ENCODE results near the gene AEBP1. TPM values are rescaled to one million over a fixed set of nuclear protein-coding genes. Genes with fewer than 3 reads are reported as not detected.

Gene AEBP1
- total and polyA plus RNA-seq, 4 donors = 293 to 2,243 (median 977) TPM

- WGBS, 2 donors = 85 to 93% methylated on average over 3 of the region's 3 CpGs
- no peaks in the 10 kb centered on the region for H3K36me3 ChIP-seq (ENCODE audit: control insufficient read depth in 1 of 2, insufficient read depth in 2 of 2, low read length in 1 of 2)
- DNase-seq (peak in 1 of 2 donors; percentile 67), ATAC-seq (ENCODE audit: low FRiP score) (no peak)
- H3K27me3 ChIP-seq (ENCODE audit: control insufficient read depth in 1 of 2, insufficient read depth in 2 of 2, low read length in 1 of 2) = no peaks in the 10 kb centered on the region
- H3K4me3 ChIP-seq (ENCODE audit: low read length in 2 of 2) = no peak overlapping the region
- H3K4me1 ChIP-seq (ENCODE audit: control insufficient read depth in 1 of 2, insufficient read depth in 2 of 2, low read length in 2 of 2) = peaks cover 0 to 8% of the 10 kb centered on the region in 2 donors
- intact Hi-C loops (cut with DNase I) = no loop called here
- H3K9me3 ChIP-seq (ENCODE audit: control insufficient read depth, low read length) = no peaks in the 10 kb centered on the region
- peak overlapping the region; percentile 78 to 84 for H3K27ac ChIP-seq (ENCODE audit: low read depth in 1 of 2, low read length in 2 of 2)
Observed at GRCh38 chr7:44085546-44085945, 18.6 kb upstream of the AEBP1 start.

GRCh38 chr7:44086627-44087026 lies 17.5 kb upstream of the AEBP1 start:
- Histone ChIP-seq H3K36me3 (ENCODE audit: control insufficient read depth in 1 of 2, insufficient read depth in 2 of 2, low read length in 1 of 2) (no peaks in the 10 kb centered on the region), H3K4me3 (ENCODE audit: low read length in 2 of 2) (no peak overlapping the region), H3K27ac (ENCODE audit: low read depth in 1 of 2, low read length in 2 of 2) (peak overlapping the region; percentile 80 to 87), H3K4me1 (ENCODE audit: control insufficient read depth in 1 of 2, insufficient read depth in 2 of 2, low read length in 2 of 2) (peaks cover 0 to 8% of the 10 kb centered on the region in 2 donors), H3K9me3 (ENCODE audit: control insufficient read depth, low read length) (no peaks in the 10 kb centered on the region), H3K27me3 (ENCODE audit: control insufficient read depth in 1 of 2, insufficient read depth in 2 of 2, low read length in 1 of 2) (no peaks in the 10 kb centered on the region)
- ATAC-seq (ENCODE audit: low FRiP score) = no peak
- no peak for DNase-seq
- WGBS, 2 donors = 95 to 97% methylated on average over 3 of the region's 3 CpGs
- intact Hi-C loops (cut with DNase I) = no loop called here

- DNase-seq (peak; percentile 94 to 95), ATAC-seq (ENCODE audit: low FRiP score) (peak; percentile 89)
- no peaks in the 10 kb centered on the region for H3K36me3 ChIP-seq (ENCODE audit: control insufficient read depth in 1 of 2, insufficient read depth in 2 of 2, low read length in 1 of 2)
- WGBS, 2 donors = 3% methylated on average over 20 of the region's 20 CpGs
- H3K4me3 ChIP-seq (ENCODE audit: low read length in 2 of 2) = no peak overlapping the region
- no peaks in the 10 kb centered on the region for H3K9me3 ChIP-seq (ENCODE audit: control insufficient read depth, low read length)
- no peaks in the 10 kb centered on the region for H3K27me3 ChIP-seq (ENCODE audit: control insufficient read depth in 1 of 2, insufficient read depth in 2 of 2, low read length in 1 of 2)
- H3K4me1 ChIP-seq (ENCODE audit: control insufficient read depth in 1 of 2, insufficient read depth in 2 of 2, low read length in 2 of 2) = peaks cover 0 to 8% of the 10 kb centered on the region in 2 donors
- H3K27ac ChIP-seq (ENCODE audit: low read depth in 1 of 2, low read length in 2 of 2) = peak overlapping the region; percentile 87 to 97
- intact Hi-C loops (cut with DNase I) = loop anchor here in 1 of 2 donors (1.0 kb wide), 1 partner anchor 14 kb away; no protein-coding TSS in a partner anchor
Observed at GRCh38 chr7:44087911-44088838, 16.0 kb upstream of the AEBP1 start.

DNA sequence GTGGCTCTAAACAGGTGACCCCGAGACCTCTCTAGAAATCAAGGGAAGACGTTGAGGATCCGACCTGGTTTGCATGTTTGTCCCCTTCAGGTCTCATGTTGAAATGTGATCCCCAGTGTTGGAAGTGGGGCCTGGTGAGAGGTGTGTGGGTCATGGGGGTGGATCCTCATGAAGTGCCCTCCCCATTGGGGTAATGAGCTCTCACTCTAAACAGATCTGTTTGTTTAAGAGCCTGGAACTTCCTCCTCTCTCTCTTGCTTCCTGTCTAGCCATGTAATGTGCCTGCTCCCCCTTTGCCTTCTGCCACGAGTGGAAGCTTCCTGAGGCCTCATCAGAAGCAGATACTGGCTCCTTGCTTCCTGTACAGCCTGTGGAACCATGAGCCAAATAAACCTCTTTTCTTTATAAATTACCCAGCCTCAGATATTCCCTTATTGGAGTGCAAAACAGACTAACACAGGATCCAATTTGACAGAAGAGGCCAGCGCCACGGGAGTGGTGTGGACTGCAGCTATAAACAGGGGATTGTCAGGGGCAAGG lies 11.0 kb upstream of the AEBP1 start:
- ATAC-seq (ENCODE audit: low FRiP score) (no peak), DNase-seq (no peak)
- no peaks in the 10 kb centered on the region for H3K36me3 ChIP-seq (ENCODE audit: control insufficient read depth in 1 of 2, insufficient read depth in 2 of 2, low read length in 1 of 2)
- H3K4me3 ChIP-seq (ENCODE audit: low read length in 2 of 2) = no peak overlapping the region
- no peaks in the 10 kb centered on the region for H3K27me3 ChIP-seq (ENCODE audit: control insufficient read depth in 1 of 2, insufficient read depth in 2 of 2, low read length in 1 of 2)
- H3K9me3 ChIP-seq (ENCODE audit: control insufficient read depth, low read length) = no peaks in the 10 kb centered on the region
- 86 to 91% methylated on average over 6 of the region's 6 CpGs for WGBS, 2 donors
- H3K4me1 ChIP-seq (ENCODE audit: control insufficient read depth in 1 of 2, insufficient read depth in 2 of 2, low read length in 2 of 2) = peaks cover 0 to 3% of the 10 kb centered on the region in 2 donors
- intact Hi-C loops (cut with DNase I) = no loop called here
- no peak overlapping the region for H3K27ac ChIP-seq (ENCODE audit: low read depth in 1 of 2, low read length in 2 of 2)

- DNase-seq (no peak), ATAC-seq (ENCODE audit: low FRiP score) (no peak)
- Histone ChIP-seq H3K4me3 (ENCODE audit: low read length in 2 of 2) (no peak overlapping the region), H3K27me3 (ENCODE audit: control insufficient read depth in 1 of 2, insufficient read depth in 2 of 2, low read length in 1 of 2) (no peaks in the 10 kb centered on the region), H3K9me3 (ENCODE audit: control insufficient read depth, low read length) (no peaks in the 10 kb centered on the region), H3K4me1 (ENCODE audit: control insufficient read depth in 1 of 2, insufficient read depth in 2 of 2, low read length in 2 of 2) (peaks cover 0 to 3% of the 10 kb centered on the region in 2 donors), H3K27ac (ENCODE audit: low read depth in 1 of 2, low read length in 2 of 2) (peak overlapping the region in 1 of 2 donors; percentile 23), H3K36me3 (ENCODE audit: control insufficient read depth in 1 of 2, insufficient read depth in 2 of 2, low read length in 1 of 2) (no peaks in the 10 kb centered on the region)
- intact Hi-C loops (cut with DNase I) = no loop called here
- 18 to 23% methylated on average over 2 of the region's 2 CpGs for WGBS, 2 donors
Observed at GRCh38 chr7:44094365-44094764, 9.8 kb upstream of the AEBP1 start.

- 3 to 19% methylated on average over 2 of the region's 2 CpGs for WGBS, 2 donors
- H3K27ac ChIP-seq (ENCODE audit: low read depth in 1 of 2, low read length in 2 of 2) = no peak overlapping the region
- peaks cover 0 to 3% of the 10 kb centered on the region in 2 donors for H3K4me1 ChIP-seq (ENCODE audit: control insufficient read depth in 1 of 2, insufficient read depth in 2 of 2, low read length in 2 of 2)
- no peak overlapping the region for H3K4me3 ChIP-seq (ENCODE audit: low read length in 2 of 2)
- H3K36me3 ChIP-seq (ENCODE audit: control insufficient read depth in 1 of 2, insufficient read depth in 2 of 2, low read length in 1 of 2) = no peaks in the 10 kb centered on the region
- H3K27me3 ChIP-seq (ENCODE audit: control insufficient read depth in 1 of 2, insufficient read depth in 2 of 2, low read length in 1 of 2) = no peaks in the 10 kb centered on the region
- H3K9me3 ChIP-seq (ENCODE audit: control insufficient read depth, low read length) = no peaks in the 10 kb centered on the region
- DNase-seq (no peak), ATAC-seq (ENCODE audit: low FRiP score) (no peak)
- intact Hi-C loops (cut with DNase I) = no loop called here
Observed at GRCh38 chr7:44094883-44095592, 9.1 kb upstream of the AEBP1 start.

GRCh38 chr7:44095781-44096180 lies 8.4 kb upstream of the AEBP1 start:
- no peaks in the 10 kb centered on the region for H3K9me3 ChIP-seq (ENCODE audit: control insufficient read depth, low read length)
- H3K4me3 ChIP-seq (ENCODE audit: low read length in 2 of 2) = no peak overlapping the region
- WGBS, 2 donors = 66 to 76% methylated on average over 3 of the region's 3 CpGs
- intact Hi-C loops (cut with DNase I) = no loop called here
- H3K27me3 ChIP-seq (ENCODE audit: control insufficient read depth in 1 of 2, insufficient read depth in 2 of 2, low read length in 1 of 2) = no peaks in the 10 kb centered on the region
- no peak overlapping the region for H3K27ac ChIP-seq (ENCODE audit: low read depth in 1 of 2, low read length in 2 of 2)
- H3K4me1 ChIP-seq (ENCODE audit: control insufficient read depth in 1 of 2, insufficient read depth in 2 of 2, low read length in 2 of 2) = peaks cover 0 to 3% of the 10 kb centered on the region in 2 donors
- ATAC-seq (ENCODE audit: low FRiP score) (no peak), DNase-seq (no peak)
- H3K36me3 ChIP-seq (ENCODE audit: control insufficient read depth in 1 of 2, insufficient read depth in 2 of 2, low read length in 1 of 2) = no peaks in the 10 kb centered on the region

DNA sequence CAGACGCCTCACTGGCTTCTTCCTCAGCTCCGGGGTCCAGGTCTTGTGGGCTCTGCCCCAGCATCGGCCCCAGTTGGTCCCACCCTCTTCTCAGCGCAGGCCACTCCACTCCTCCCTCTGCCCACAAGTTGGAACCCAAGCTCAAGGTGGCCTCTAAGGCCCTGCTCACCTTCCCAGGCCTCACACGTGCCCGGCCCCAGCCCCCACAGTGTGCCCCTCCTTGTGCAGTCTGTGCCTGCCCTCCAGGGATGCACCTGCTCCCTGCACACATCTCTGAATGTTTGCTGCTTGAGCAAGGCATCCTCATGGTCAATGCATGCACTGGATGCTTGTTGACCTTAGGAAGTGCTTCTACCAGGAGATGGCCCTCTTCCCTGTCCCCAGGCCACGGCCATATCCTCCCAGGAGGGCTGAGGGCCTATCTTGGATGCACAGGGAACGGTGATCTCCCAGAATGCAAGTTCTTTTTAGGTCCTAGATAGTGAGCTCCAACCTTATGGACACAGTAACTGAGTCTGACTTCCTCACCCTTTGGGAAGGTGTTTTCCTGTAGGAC lies 7.7 kb upstream of the AEBP1 start:
- H3K4me1 ChIP-seq (ENCODE audit: control insufficient read depth in 1 of 2, insufficient read depth in 2 of 2, low read length in 2 of 2) = peaks cover 0 to 3% of the 10 kb centered on the region in 2 donors
- no peak for ATAC-seq (ENCODE audit: low FRiP score)

More for the DNA sequence above, 7.7 kb upstream of the AEBP1 start:
- intact Hi-C loops (cut with DNase I) = no loop called here
- peak in 1 of 2 donors; percentile 68 for DNase-seq
- Histone ChIP-seq H3K27ac (ENCODE audit: low read depth in 1 of 2, low read length in 2 of 2) (no peak overlapping the region), H3K4me3 (ENCODE audit: low read length in 2 of 2) (no peak overlapping the region), H3K27me3 (ENCODE audit: control insufficient read depth in 1 of 2, insufficient read depth in 2 of 2, low read length in 1 of 2) (no peaks in the 10 kb centered on the region), H3K36me3 (ENCODE audit: control insufficient read depth in 1 of 2, insufficient read depth in 2 of 2, low read length in 1 of 2) (no peaks in the 10 kb centered on the region), H3K9me3 (ENCODE audit: control insufficient read depth, low read length) (no peaks in the 10 kb centered on the region)
- WGBS, 2 donors = 88 to 92% methylated on average over 8 of the region's 8 CpGs

Data from aorta (tissue), 5 donors.